PC-9 (cell line): Measurements from ENCODE around the gene SOX13. TPM values are rescaled to one million over a fixed set of nuclear protein-coding genes. Genes with fewer than 3 reads are reported as not detected.
"Not testable (repeated sequence)": the region's sequence is repeated elsewhere in the genome, so short reads cannot be mapped to it uniquely, and the experiment has no call there.

ENCODE experiments used
- BruUV-seq: library from RNA; stranded (reverse); fragments of 400-500 nt; replicated peaks from 2 replicates; lab custom pipeline; 2021; lab: Mats Ljungman, UMichigan
- CTCF ChIA-PET: fragments of 300-600 bp; sonication (Branson Sonifier 250); formaldehyde crosslinking; loops from one replicate; lab custom pipeline; 2022; ENCODE audit warnings: antibody characterized with exemption; lab: Charles Lee
- POLR2A ChIA-PET: fragments of 300-600 bp; sonication (Branson Sonifier 250); formaldehyde crosslinking; loops from one replicate; lab custom pipeline; 2022; ENCODE audit warnings: antibody characterized with exemption; ENCODE audit not compliant: unreplicated experiment; lab: Charles Lee
- DNase-seq, 2 experiments: peaks; one replicate each; pipeline versions ENCODE4 v3.0.0 to v3.0.0-alpha.2; 2015 to 2022; ENCODE audit warnings: mixed read lengths in 1 of 2
- H2AFZ ChIP-seq: fragments of 200-600 bp; sonication (generic); 2 replicates; pipeline ENCODE4 v1.8.1; 2017; ENCODE audit warnings: antibody characterized with exemption
- H3F3A ChIP-seq: fragments of 200-600 bp; sonication (generic); 2 replicates; pipeline ENCODE4 v1.8.1; 2017; ENCODE audit warnings: antibody characterized with exemption, mild to moderate bottlenecking, low read depth; ENCODE audit not compliant: insufficient read depth
- H3K27ac ChIP-seq: fragments of 200-600 bp; sonication (generic); 2 replicates; pipeline ENCODE4 v1.6.1; 2016; ENCODE audit warnings: mixed run types
- H3K27me3 ChIP-seq: fragments of 200-600 bp; sonication (generic); 2 replicates; pipeline ENCODE4 v1.6.1; 2016; ENCODE audit warnings: low read depth, mixed run types; ENCODE audit not compliant: insufficient read depth
- H3K36me3 ChIP-seq: fragments of 200-600 bp; sonication (generic); 2 replicates; pipeline ENCODE4 v1.6.1; 2016; ENCODE audit warnings: low read depth, mixed run types
- H3K4me1 ChIP-seq: fragments of 200-600 bp; sonication (generic); replicated peaks from 2 replicates; pipeline ENCODE4 v1.6.1; 2016; ENCODE audit warnings: mixed run types; ENCODE audit not compliant: insufficient read depth
- H3K4me2 ChIP-seq: fragments of 200-600 bp; sonication (generic); 2 replicates; pipeline ENCODE4 v1.6.1; 2017; ENCODE audit warnings: mixed run types
- H3K4me3 ChIP-seq: fragments of 200-600 bp; sonication (generic); 2 replicates; pipeline ENCODE4 v1.6.1; 2016; ENCODE audit warnings: mixed run types
- H3K79me2 ChIP-seq: fragments of 200-600 bp; sonication (generic); 2 replicates; pipeline ENCODE4 v1.6.1; 2017; ENCODE audit warnings: low read depth, mixed run types
- H3K9me2 ChIP-seq: fragments of 200-600 bp; sonication (generic); 2 replicates; pipeline ENCODE4 v1.8.1; 2017; ENCODE audit warnings: mild to moderate bottlenecking; ENCODE audit not compliant: insufficient read depth
- H3K9me3 ChIP-seq: fragments of 200-600 bp; sonication (generic); 2 replicates; pipeline ENCODE4 v1.8.1; 2016; ENCODE audit warnings: low read depth; ENCODE audit not compliant: insufficient read depth
- H4K20me1 ChIP-seq: fragments of 200-600 bp; sonication (generic); 2 replicates; pipeline ENCODE4 v1.8.1; 2017; ENCODE audit not compliant: insufficient read depth
- EZH2 ChIP-seq: fragments of 200-600 bp; sonication (generic); IDR thresholded peaks from 2 replicates; pipeline ENCODE4 v1.8.0; 2017; ENCODE audit warnings: antibody characterized with exemption, low read depth
- intact Hi-C: fragments of 100-400 bp; cut with micrococcal nuclease; formaldehyde crosslinking; loops from one replicate; pipeline ENCODE4 v1.10.0; 2022; ENCODE audit not compliant: unreplicated experiment
- total RNA-seq: library from RNA; stranded (reverse); gene quantifications from 2 replicates; pipeline ENCODE4 v1.2.3, GENCODE V29; 2021
- TF ChIP-seq, protein P1 (sequence below): fragments of 200-600 bp; sonication (generic); conservative IDR thresholded peaks from 2 replicates; pipeline ENCODE4 v1.6.1; 2017; ENCODE audit warnings: mixed run types, antibody characterized with exemption, mild to moderate bottlenecking, moderate library complexity

The SOX13 gene
- total RNA-seq, 1 experiment from 2014 or later, result 89.9 TPM

GRCh38 chr1:204044448-204044847 is 28.5 kb upstream of the SOX13 start:
- Histone ChIP-seq H3K4me2 (no peak overlapping the region), H3K36me3 (no peaks in the 10 kb centered on the region), H2AFZ (no peak overlapping the region), H3K9me3 (no peaks in the 10 kb centered on the region), H3K27ac (no peak overlapping the region), H4K20me1 (no peaks in the 10 kb centered on the region), H3K4me3 (no peak overlapping the region), H3F3A (no peaks in the 10 kb centered on the region), H3K4me1 (no peaks in the 10 kb centered on the region), H3K9me2 (no peaks in the 10 kb centered on the region), H3K27me3 (no peaks in the 10 kb centered on the region), H3K79me2 (no peaks in the 10 kb centered on the region)
- intact Hi-C loops, result no loop called here
- no TSS peak for BruUV-seq
- TF ChIP-seq, protein P1, sequence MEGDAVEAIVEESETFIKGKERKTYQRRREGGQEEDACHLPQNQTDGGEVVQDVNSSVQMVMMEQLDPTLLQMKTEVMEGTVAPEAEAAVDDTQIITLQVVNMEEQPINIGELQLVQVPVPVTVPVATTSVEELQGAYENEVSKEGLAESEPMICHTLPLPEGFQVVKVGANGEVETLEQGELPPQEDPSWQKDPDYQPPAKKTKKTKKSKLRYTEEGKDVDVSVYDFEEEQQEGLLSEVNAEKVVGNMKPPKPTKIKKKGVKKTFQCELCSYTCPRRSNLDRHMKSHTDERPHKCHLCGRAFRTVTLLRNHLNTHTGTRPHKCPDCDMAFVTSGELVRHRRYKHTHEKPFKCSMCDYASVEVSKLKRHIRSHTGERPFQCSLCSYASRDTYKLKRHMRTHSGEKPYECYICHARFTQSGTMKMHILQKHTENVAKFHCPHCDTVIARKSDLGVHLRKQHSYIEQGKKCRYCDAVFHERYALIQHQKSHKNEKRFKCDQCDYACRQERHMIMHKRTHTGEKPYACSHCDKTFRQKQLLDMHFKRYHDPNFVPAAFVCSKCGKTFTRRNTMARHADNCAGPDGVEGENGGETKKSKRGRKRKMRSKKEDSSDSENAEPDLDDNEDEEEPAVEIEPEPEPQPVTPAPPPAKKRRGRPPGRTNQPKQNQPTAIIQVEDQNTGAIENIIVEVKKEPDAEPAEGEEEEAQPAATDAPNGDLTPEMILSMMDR, result no peak
- TF ChIP-seq EZH2, result no peak
- DNase-seq, result no peak
- CTCF ChIA-PET, result no interaction called here
- POLR2A ChIA-PET, result no interaction called here

- CTCF ChIA-PET, result no interaction called here
- no peak for TF ChIP-seq EZH2
- TF ChIP-seq, protein P1, result no peak
- DNase-seq, result no peak
- no TSS peak for BruUV-seq
- H3K4me3 ChIP-seq, result no peak overlapping the region
- H3K9me3 ChIP-seq, result no peaks in the 10 kb centered on the region
- H3K36me3 ChIP-seq, result no peaks in the 10 kb centered on the region
- H3K79me2 ChIP-seq, result no peaks in the 10 kb centered on the region
- no peaks in the 10 kb centered on the region for H3K4me1 ChIP-seq
- H3K4me2 ChIP-seq, result no peak overlapping the region
- H3K9me2 ChIP-seq, result no peaks in the 10 kb centered on the region
- intact Hi-C loops, result no loop called here
- POLR2A ChIA-PET, result no interaction called here
- H3K27me3 ChIP-seq, result no peaks in the 10 kb centered on the region
- no peaks in the 10 kb centered on the region for H3F3A ChIP-seq
- no peak overlapping the region for H3K27ac ChIP-seq
- no peaks in the 10 kb centered on the region for H4K20me1 ChIP-seq
- H2AFZ ChIP-seq, result no peak overlapping the region
These were observed 27.5 kb upstream of the SOX13 start for GRCh38 chr1:204045430-204045829.

- Histone ChIP-seq H3K27me3 (no peaks in the 10 kb centered on the region), H4K20me1 (no peaks in the 10 kb centered on the region), H3K4me1 (no peaks in the 10 kb centered on the region), H3K36me3 (no peaks in the 10 kb centered on the region), H3K9me2 (no peaks in the 10 kb centered on the region), H3K4me3 (no peak overlapping the region), H3K9me3 (no peaks in the 10 kb centered on the region), H3F3A (no peaks in the 10 kb centered on the region), H2AFZ (no peak overlapping the region), H3K4me2 (no peak overlapping the region), H3K27ac (no peak overlapping the region), H3K79me2 (no peaks in the 10 kb centered on the region)
- no TSS peak for BruUV-seq
- intact Hi-C loops, result no loop called here
- no peak for TF ChIP-seq EZH2
- TF ChIP-seq, protein P1, result no peak
- ChIA-PET POLR2A (no interaction called here), CTCF (no interaction called here)
- DNase-seq, result no peak
These were observed 26.6 kb upstream of the SOX13 start for GRCh38 chr1:204046346-204046745.

GRCh38 chr1:204048796-204049195 is 24.1 kb upstream of the SOX13 start:
- H3K36me3 ChIP-seq, result not testable (repeated sequence)

More at GRCh38 chr1:204048796-204049195, 24.1 kb upstream of the SOX13 start:
- H3K27ac ChIP-seq, intact Hi-C loops, H3K9me2 ChIP-seq, H2AFZ ChIP-seq, H3K27me3 ChIP-seq, POLR2A ChIA-PET, H3K9me3 ChIP-seq, H4K20me1 ChIP-seq, BruUV-seq, H3F3A ChIP-seq, H3K79me2 ChIP-seq, DNase-seq, H3K4me3 ChIP-seq, H3K4me2 ChIP-seq, H3K4me1 ChIP-seq: not testable (repeated sequence)
- CTCF ChIA-PET, result interaction anchor here (0.6 kb wide), 1 partner anchor 68 kb away, joined by 3 read pairs; no protein-coding TSS in a partner anchor
